Stomach (tissue), 19 donors: ENCODE data around the gene TRIO. TPM values are rescaled to one million over a fixed set of nuclear protein-coding genes. Genes with fewer than 3 reads are reported as not detected.
"Not testable (repeated sequence)": the region's sequence is repeated elsewhere in the genome, so short reads cannot be mapped to it uniquely, and the experiment has no call there.

Source experiments
- DNase-seq, 2 donors: peaks; one replicate each; pipeline versions ENCODE4 v3.0.0 to v3.0.0-alpha.2; 2013 to 2019
- H3K27ac ChIP-seq, 5 donors: fragments of 200-600 bp in 4 of 5; sonication (generic) in 4 of 5; one replicate each; pipeline ENCODE4 v1.5.1; 2013 to 2019; ENCODE audit warnings: mild to moderate bottlenecking in 1 of 5, moderate library complexity in 1 of 5
- H3K27me3 ChIP-seq, 3 donors: fragments of 200-600 bp; sonication (generic); one replicate each; pipeline ENCODE4 v1.5.1; 2017 to 2019; ENCODE audit warnings: mixed run types in 1 of 3
- H3K36me3 ChIP-seq, 4 donors: fragments of 200-600 bp; sonication (generic); 1 replicate in 3 of 4; 2 replicates in 1 of 4; pipeline ENCODE4 v1.5.1; 2016 to 2019
- H3K4me1 ChIP-seq, 4 donors: fragments of 200-600 bp; sonication (generic); one replicate each; pipeline ENCODE4 v1.5.1; 2016 to 2019
- H3K4me3 ChIP-seq, 4 donors: fragments of 200-600 bp; sonication (generic) in 3 of 4; one replicate each; pipeline ENCODE4 v1.5.1; 2016 to 2019; ENCODE audit warnings: mild to moderate bottlenecking in 1 of 4
- H3K9me3 ChIP-seq, 4 donors: fragments of 200-600 bp; sonication (generic); one replicate each; pipeline ENCODE4 v1.5.1; 2016 to 2019
- CTCF ChIP-seq, 7 experiments: fragments of 450-650 bp in 4 of 7; fragments of 200-600 bp in 3 of 7; sonication (generic) in 3 of 7; IDR thresholded peaks; one replicate each; pipeline ENCODE4 v1.5.1; 2016 to 2019; ENCODE audit warnings: antibody characterized with exemption in 7 of 7, control low read depth in 2 of 7, mild to moderate bottlenecking in 1 of 7
- EP300 ChIP-seq: sonication (generic); formaldehyde crosslinking; IDR thresholded peaks from one replicate; pipeline ENCODE4 v1.6.1; 2017; ENCODE audit warnings: antibody characterized with exemption
- POLR2A ChIP-seq, 4 donors: fragments of 450-650 bp; IDR thresholded peaks; one replicate each; pipeline ENCODE4 v1.6.1; 2016; ENCODE audit warnings: antibody characterized with exemption in 4 of 4, control low read depth in 2 of 4, mild to moderate bottlenecking in 1 of 4, moderate library complexity in 1 of 4
- POLR2AphosphoS5 ChIP-seq, 3 donors: sonication (generic); formaldehyde crosslinking; IDR thresholded peaks; one replicate each; pipeline ENCODE4 v1.6.1; 2016; ENCODE audit warnings: antibody characterized with exemption in 3 of 3
- WGBS, 5 donors: extraction: QIAGEN DNeasy Blood & Tissue Kit in 3 of 5; methylation state at CpG; one replicate each; pipeline versions ENCODE4 v1.1.5 to v1.1.7; 2013 to 2018; 5-methylcytosine and 5-hydroxymethylcytosine counted together
- intact Hi-C: fragments of 100-400 bp; cut with DNase I; formaldehyde crosslinking; loops from one replicate; pipeline ENCODE4 v1.15.1; 2023; ENCODE audit warnings: low total_unique reads
- long read RNA-seq, 10 donors: transcript quantifications; one replicate each; lab custom pipeline, GENCODE V29; 2026
- polyA plus RNA-seq, 3 donors: library from polyadenylated mRNA; stranded (reverse); fragments of 200-250 nt; gene quantifications; one replicate each; pipeline ENCODE4 v1.2.3, GENCODE V29; 2013
- total RNA-seq, 5 donors: library from RNA; depleted of rRNA; stranded (reverse); fragments of >200 nt; gene quantifications; one replicate each; pipeline versions ENCODE4 v1.1.0 to v1.2.3, GENCODE V29; 2014 to 2016
- donor health status: healthy with polysubstance abuse.
- donor health status: Bipolar disorder and iron deficiency.
- donor health status: healthy.

Gene TRIO
- 100 to 1,000 TPM in 4 of 5 donors, 10 to 100 TPM in 1; 67.1 to 558 (median 199) TPM for total RNA-seq
- polyA plus RNA-seq: 10 to 100 TPM in 2 of 3 donors, 1 to 10 TPM in 1; 9.9 to 20.8 (median 15.3) TPM
- long read RNA-seq, donor 1, partial matches to known transcripts: 0 of 1 reads
- long read RNA-seq, donor 1, other reads (novel, unspliced or antisense): 0 of 1 reads
- long read RNA-seq, donor 2, partial matches to known transcripts: 0 of 1 reads
- long read RNA-seq, donor 2, other reads (novel, unspliced or antisense): 0 of 1 reads
- long read RNA-seq, donor 3, partial matches to known transcripts: 0 of 2 reads
- long read RNA-seq, donor 3, other reads (novel, unspliced or antisense): 0 of 2 reads
- long read RNA-seq, donor 4: 0 reads
- long read RNA-seq, donor 5, partial matches to known transcripts: 14 of 18 reads
- long read RNA-seq, donor 5, other reads (novel, unspliced or antisense): 0 of 18 reads
- long read RNA-seq, donor 6, partial matches to known transcripts: 0 of 2 reads
- long read RNA-seq, donor 6, other reads (novel, unspliced or antisense): 0 of 2 reads
- long read RNA-seq, donor 7, partial matches to known transcripts: 0 of 1 reads
- long read RNA-seq, donor 7, other reads (novel, unspliced or antisense): 0 of 1 reads
- long read RNA-seq, donor 8, partial matches to known transcripts: 0 of 1 reads
- long read RNA-seq, donor 8, other reads (novel, unspliced or antisense): 0 of 1 reads
- long read RNA-seq, donor 9, partial matches to known transcripts: 0 of 3 reads
- long read RNA-seq, donor 9, other reads (novel, unspliced or antisense): 0 of 3 reads
- long read RNA-seq, donor 10: 0 reads

- peaks cover 0 to 3% (median 0%) of the 10 kb centered on the region in 3 donors for H3K27me3 ChIP-seq
- H3K9me3 ChIP-seq: no peaks in the 10 kb centered on the region
- no peaks in the 10 kb centered on the region for H3K36me3 ChIP-seq
- DNase-seq: peak; percentile 89 to 97
- peak within 1 kb of the TSS; percentile 77 to 92 (median 88) for H3K4me3 ChIP-seq
- H3K4me1 ChIP-seq: peaks cover 15 to 41% (median 31%) of the 10 kb centered on the region in 4 donors
- peak within 1 kb of the TSS; percentile 91 to 99 (median 97) for H3K27ac ChIP-seq
- WGBS, 5 donors: 0 to 1% (median 1%) methylated on average over 31 to 79 of the region's 79 CpGs
- no peak for TF ChIP-seq EP300
- TF ChIP-seq CTCF (IDR thresholded peaks at IDR 0.05): peak in 3 of 7 experiments; percentile 12 to 48 (median 32)
- TF ChIP-seq POLR2AphosphoS5 (IDR thresholded peaks at IDR 0.05): peak; percentile 21 to 41 (median 30)
- intact Hi-C loops: loop anchor here (10.0 kb wide), 1 partner anchor 72 kb away; no protein-coding TSS in a partner anchor
Measured at GRCh38 chr5:14142827-14143545, at the start of gene TRIO. TRIO (plus strand) TSS chr5:14143342; CDS start chr5:14143726, 384 bp downstream.

DNA sequence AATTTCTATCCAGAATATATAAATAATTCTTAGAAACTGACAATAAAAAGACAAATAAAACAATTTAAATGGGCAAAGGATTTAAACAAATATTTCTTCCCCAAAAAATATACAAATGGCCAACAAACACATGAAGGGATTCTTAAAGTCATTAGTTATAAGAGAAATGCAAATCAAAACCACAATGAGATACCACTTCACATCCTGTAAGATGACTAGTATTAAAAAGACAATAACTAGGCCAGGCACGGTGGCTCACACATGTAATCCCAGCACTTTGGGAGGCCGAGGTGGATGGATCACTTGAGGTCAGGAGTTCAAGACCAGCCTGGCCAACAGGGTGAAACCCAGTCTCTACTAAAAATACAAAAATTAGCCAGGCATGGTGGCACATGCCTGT is 45.8 kb upstream of the TRIO start:
- H3K9me3 ChIP-seq: not testable (repeated sequence)

DNA sequence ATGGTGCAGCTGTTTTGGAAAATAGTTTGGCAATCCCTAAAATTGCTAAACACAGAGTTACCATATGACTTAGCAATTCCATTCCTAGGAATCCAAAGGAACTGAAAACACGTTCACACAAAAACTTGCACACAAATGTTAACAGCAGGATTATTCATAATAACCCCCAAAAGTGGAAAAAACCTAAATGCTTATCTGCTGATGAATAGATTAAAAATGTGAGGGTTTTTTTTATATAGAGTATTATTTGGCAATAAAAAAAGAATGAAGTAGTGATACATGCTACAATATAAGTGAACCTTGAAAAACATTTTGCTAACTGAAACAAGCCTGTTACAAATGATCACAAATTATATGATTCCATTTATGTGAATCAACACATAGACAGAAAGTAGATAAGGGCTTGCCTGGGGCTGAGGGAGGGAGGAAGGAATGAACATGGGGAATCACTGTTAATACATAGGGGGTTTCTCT is 45.1 kb upstream of the TRIO start:
- DNase-seq: no peak
- Histone ChIP-seq H3K27me3 (no peaks in the 10 kb centered on the region), H3K4me1 (no peaks in the 10 kb centered on the region), H3K36me3 (no peaks in the 10 kb centered on the region), H3K27ac (no peak overlapping the region), H3K9me3 (no peaks in the 10 kb centered on the region), H3K4me3 (no peak overlapping the region)
- 56 to 81% (median 80%) methylated on average over 1 of the region's 1 CpG for WGBS, 5 donors
- intact Hi-C loops: no loop called here
- TF ChIP-seq CTCF (IDR thresholded peaks at IDR 0.05): no peak
- no peak for TF ChIP-seq POLR2AphosphoS5 (IDR thresholded peaks at IDR 0.05)
- TF ChIP-seq EP300: no peak
- no peak for TF ChIP-seq POLR2A (IDR thresholded peaks at IDR 0.05)

More for the DNA sequence above, 45.8 kb upstream of the TRIO start:
- H3K4me1 ChIP-seq, H3K27ac ChIP-seq, H3K27me3 ChIP-seq, DNase-seq, intact Hi-C loops, H3K36me3 ChIP-seq, H3K4me3 ChIP-seq: not testable (repeated sequence)
- 74 to 89% (median 83%) methylated on average over 2 of the region's 2 CpGs for WGBS, 5 donors

DNA sequence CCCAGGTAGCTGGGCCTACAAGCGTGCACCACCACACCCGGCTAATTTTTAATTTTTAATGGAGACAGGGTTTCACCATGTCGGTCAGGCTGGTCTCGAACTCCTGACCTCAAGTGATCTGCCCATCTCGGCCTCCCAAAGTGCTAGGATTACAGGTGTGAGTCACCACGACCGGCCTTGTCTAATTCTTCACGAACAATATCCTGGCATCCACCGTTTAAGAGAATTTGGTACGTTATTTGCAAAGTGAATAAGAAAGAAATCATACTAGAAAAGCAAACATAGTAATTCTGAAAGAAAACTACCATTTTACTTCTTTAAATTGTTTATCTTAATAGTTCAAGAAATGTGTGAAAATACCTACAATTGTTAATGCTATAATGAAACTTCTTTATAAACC is 42.9 kb upstream of the TRIO start:
- H3K4me1 ChIP-seq: no peaks in the 10 kb centered on the region
- TF ChIP-seq EP300: no peak
- TF ChIP-seq POLR2A (IDR thresholded peaks at IDR 0.05): no peak
- no peak for TF ChIP-seq CTCF (IDR thresholded peaks at IDR 0.05)
- no peak for TF ChIP-seq POLR2AphosphoS5 (IDR thresholded peaks at IDR 0.05)
- DNase-seq: no peak
- no peak overlapping the region for H3K4me3 ChIP-seq
- intact Hi-C loops: loop anchor here (10.0 kb wide), 1 partner anchor 115 kb away; no protein-coding TSS in a partner anchor
- no peaks in the 10 kb centered on the region for H3K27me3 ChIP-seq
- WGBS, 5 donors: 88 to 94% (median 91%) methylated on average over 10 of the region's 10 CpGs
- no peak overlapping the region for H3K27ac ChIP-seq
- no peaks in the 10 kb centered on the region for H3K36me3 ChIP-seq
- H3K9me3 ChIP-seq: no peaks in the 10 kb centered on the region
